ENCODE data around the gene IL17A.

- TF ChIP-seq CTCF (IDR thresholded peaks at IDR 0.05 in 4 of 5, conservative IDR thresholded peaks at IDR 0.05 in 1 of 5) (no peak), POLR2A (IDR thresholded peaks at IDR 0.05) (no peak)
Observed at GRCh38 chr6:52161689-52162438, 24.3 kb upstream of the IL17A start.
